ENCODE results near the gene GPAM.

- TF ChIP-seq CTCF (conservative IDR thresholded peaks at IDR 0.05; ENCODE audit: low read length) (no peak), EZH2phosphoT487 (IDR thresholded peaks at IDR 0.05; ENCODE audit: borderline replicate concordance, low read depth, low read length) (no peak)
Measured at GRCh38 chr10:112216151-112216550, 32.6 kb upstream of the GPAM start.
